Endothelial cell of umbilical vein (primary cell): Measurements from ENCODE around the gene SHOX.
"Not testable (repeated sequence)": the region's sequence is repeated elsewhere in the genome, so short reads cannot be mapped to it uniquely, and the experiment has no call there.

ENCODE experiments used
- EZH2 ChIP-seq: IDR thresholded peaks from 2 replicates; pipeline ENCODE4 v1.6.1; 2012; ENCODE audit warnings: borderline replicate concordance, low read depth, mild to moderate bottlenecking, moderate library complexity, low read length, inconsistent platforms; ENCODE audit not compliant: severe bottlenecking
- FOS ChIP-seq: IDR thresholded peaks from 2 replicates; pipeline ENCODE4 v1.6.1; 2011; ENCODE audit warnings: mild to moderate bottlenecking, low read length, moderate library complexity, borderline replicate concordance; ENCODE audit not compliant: insufficient read depth
- MYC ChIP-seq: IDR thresholded peaks from one replicate; pipeline ENCODE4 v1.6.1; 2011; ENCODE audit warnings: mild to moderate bottlenecking, low read depth, low read length
- POLR2A ChIP-seq: IDR thresholded peaks from 2 replicates; pipeline ENCODE4 v1.6.1; 2012; ENCODE audit warnings: low read depth, mild to moderate bottlenecking, control low read depth, low read length
- POLR2AphosphoS5 ChIP-seq: IDR thresholded peaks from 2 replicates; pipeline ENCODE4 v1.6.1; 2012; ENCODE audit warnings: low read depth, mild to moderate bottlenecking, control low read depth, low read length, moderate library complexity; ENCODE audit not compliant: insufficient read depth
- TF ChIP-seq, protein P1 (sequence below), 2 donors: IDR thresholded peaks; 1 replicate in 1 of 2; 2 replicates in 1 of 2; pipeline ENCODE4 v1.5.1; 2011; ENCODE audit warnings: low read length in 2 of 2, mild to moderate bottlenecking in 2 of 2, moderate library complexity in 2 of 2, control low read depth in 1 of 2, inconsistent platforms in 1 of 2, low read depth in 1 of 2; ENCODE audit not compliant: insufficient read depth in 1 of 2; ENCODE audit errors: extremely low read depth in 1 of 2
- TF ChIP-seq, protein P2 (sequence below): IDR thresholded peaks from 2 replicates; pipeline ENCODE4 v1.6.1; 2011; ENCODE audit not compliant: insufficient read depth, insufficient read length

GRCh38 chrX:622802-623201, 7.8 kb upstream of the SHOX start:
- TF ChIP-seq, protein P1, sequence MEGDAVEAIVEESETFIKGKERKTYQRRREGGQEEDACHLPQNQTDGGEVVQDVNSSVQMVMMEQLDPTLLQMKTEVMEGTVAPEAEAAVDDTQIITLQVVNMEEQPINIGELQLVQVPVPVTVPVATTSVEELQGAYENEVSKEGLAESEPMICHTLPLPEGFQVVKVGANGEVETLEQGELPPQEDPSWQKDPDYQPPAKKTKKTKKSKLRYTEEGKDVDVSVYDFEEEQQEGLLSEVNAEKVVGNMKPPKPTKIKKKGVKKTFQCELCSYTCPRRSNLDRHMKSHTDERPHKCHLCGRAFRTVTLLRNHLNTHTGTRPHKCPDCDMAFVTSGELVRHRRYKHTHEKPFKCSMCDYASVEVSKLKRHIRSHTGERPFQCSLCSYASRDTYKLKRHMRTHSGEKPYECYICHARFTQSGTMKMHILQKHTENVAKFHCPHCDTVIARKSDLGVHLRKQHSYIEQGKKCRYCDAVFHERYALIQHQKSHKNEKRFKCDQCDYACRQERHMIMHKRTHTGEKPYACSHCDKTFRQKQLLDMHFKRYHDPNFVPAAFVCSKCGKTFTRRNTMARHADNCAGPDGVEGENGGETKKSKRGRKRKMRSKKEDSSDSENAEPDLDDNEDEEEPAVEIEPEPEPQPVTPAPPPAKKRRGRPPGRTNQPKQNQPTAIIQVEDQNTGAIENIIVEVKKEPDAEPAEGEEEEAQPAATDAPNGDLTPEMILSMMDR (IDR thresholded peaks at IDR 0.05; ENCODE audit: extremely low read depth in 1 of 2, insufficient read depth in 1 of 2, low read depth in 1 of 2, low read length in 2 of 2) = not testable (repeated sequence)
- TF ChIP-seq POLR2AphosphoS5, EZH2, MYC, POLR2A, FOS: not testable (repeated sequence)
- TF ChIP-seq, protein P2, sequence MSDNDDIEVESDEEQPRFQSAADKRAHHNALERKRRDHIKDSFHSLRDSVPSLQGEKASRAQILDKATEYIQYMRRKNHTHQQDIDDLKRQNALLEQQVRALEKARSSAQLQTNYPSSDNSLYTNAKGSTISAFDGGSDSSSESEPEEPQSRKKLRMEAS = not testable (repeated sequence)
